HG03432 (cell line): ENCODE results near the gene VPS33B.

ENCODE experiments used
- ATAC-seq: cut with Tn5 transposase; IDR thresholded peaks from one replicate; pipeline ENCODE4 v1.9.1; 2021; ENCODE audit warnings: mild to moderate bottlenecking, moderate library complexity; ENCODE audit not compliant: unreplicated experiment

VPS33B gene

DNA sequence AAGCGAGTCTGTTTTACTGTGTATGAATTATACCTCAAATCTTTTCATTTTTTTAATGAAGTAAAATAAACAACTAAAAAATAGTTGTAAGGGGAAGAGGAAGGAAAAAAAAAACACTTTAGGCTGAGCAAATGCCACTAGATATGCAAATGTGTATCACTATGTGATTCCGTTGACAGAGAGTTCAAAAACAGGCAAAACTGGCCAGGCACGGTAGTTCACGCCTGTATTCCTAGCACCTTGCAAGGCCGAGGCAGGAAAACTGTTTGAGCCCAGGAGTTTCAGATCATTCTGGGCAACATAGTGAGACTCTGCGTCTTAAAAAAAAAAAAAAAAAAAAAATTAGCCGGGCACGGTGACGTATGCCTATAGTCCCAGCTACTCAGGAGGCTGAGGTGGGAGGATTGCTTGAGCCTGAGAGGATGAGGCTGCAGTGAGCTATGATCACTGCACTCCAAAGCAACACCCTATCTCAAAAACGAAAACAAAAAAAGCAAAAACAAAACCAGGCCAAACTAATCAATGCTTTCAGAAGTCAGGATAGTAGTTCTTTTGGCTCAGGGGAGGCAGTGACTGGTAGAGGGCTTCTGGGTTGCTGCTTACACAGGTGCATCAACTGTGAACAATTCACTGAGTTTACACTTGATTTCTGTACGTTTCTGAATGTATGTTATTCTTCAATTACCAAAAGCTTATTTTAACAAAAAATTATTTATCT, 35.4 kb downstream of the VPS33B start:
- ATAC-seq, result peak; percentile 62

DNA sequence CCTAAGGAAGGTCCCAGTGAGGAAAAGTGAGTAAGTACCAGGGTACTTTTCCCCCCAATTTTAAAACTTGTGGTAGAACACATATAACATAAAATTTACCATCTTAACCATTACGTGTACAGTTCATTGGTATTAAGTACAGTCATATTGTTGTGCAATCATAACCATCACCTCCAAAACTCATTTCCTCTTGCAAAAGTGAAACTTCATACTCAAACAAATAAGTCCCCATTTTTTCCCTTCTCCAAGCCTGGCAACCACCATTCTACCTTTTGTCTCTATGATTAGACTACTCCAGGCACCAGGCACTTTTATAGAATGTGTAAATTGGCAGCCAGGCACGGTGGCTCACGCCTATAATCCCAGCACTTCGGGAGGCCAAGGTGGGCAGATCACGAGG, 40.3 kb downstream of the VPS33B start:
- ATAC-seq, result peak; percentile 58

DNA sequence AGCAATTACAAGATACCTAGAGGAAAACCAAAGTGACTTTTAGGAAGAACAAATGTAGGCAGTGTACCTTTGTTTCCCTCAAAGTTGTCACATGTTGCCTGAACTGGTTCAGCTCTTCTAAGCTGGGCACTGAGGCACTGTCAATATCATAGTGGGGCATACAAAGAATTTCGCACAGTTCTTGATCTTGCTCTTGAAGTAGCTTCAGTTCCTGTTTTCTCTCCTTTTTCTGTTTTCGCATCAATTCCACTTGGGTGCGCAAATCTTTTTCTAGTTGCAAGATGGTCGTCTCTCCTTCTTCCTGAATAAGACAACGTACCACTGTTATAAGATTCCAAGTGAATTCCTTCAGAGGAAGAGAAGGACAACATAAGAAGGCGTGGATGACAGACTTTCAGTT, 40.7 kb downstream of the VPS33B start:
- ATAC-seq, result peak; percentile 89

DNA sequence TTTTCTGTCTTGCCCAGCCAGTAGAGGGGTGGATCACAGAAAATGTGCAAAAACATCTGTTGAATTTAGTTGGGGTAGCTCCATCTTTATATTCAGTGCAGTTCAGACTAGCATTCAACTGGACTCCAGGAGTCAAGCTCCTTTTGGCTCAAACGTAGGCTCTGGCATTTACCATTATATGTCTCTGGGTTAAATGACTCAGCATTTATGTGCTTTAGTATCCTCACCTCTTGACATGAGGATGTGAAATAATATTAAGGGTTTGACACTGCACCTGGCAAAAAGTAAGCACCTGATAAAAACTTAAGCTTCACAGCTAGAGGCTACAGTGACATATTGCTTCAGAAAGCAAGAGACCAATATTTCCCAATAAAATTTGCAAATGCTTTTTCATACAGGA, 42.8 kb downstream of the VPS33B start:
- no peak for ATAC-seq

DNA sequence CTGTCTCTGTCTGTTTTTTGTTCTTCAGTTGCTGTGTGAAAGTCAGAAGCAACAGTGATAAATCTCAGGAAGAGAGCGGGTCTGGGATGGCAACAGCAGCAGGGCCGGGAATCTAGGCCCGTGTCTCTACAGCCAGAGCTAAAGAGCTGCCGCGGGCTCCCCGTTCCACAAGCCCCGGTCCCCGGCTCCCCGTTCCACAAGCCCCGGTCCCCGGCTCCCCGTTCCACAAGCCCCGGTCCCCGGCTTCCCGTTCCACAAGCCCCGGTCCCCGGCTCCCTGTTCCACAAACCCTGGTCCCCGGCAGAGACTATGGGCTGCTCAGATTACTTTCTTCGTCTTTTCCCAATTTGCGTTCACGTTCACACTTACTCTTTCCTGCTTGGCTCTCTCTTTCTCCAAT, 48.2 kb downstream of the VPS33B start:
- no peak for ATAC-seq

GRCh38 chr15:90972133-90972532, 50.3 kb downstream of the VPS33B start:
- ATAC-seq, result no peak

DNA sequence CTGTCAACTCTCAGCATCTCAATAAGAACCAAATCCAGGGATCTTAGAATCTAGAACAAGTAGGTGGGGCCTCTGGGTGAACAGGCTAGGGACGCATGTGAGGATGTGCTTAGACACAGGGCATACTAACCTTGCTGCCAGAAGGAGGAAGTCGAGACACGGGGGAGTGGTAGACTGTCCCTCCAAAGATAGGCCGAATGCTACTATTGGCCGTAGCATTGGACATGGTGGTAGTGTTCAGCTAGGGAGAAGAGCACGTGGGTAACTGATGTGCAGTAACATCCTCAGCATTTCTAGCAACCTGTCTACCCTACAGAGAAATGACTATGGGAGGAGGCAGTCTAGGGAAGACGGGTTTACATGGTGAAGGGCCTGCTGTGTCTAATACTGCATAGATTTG, 52.1 kb downstream of the VPS33B start:
- no peak for ATAC-seq

DNA sequence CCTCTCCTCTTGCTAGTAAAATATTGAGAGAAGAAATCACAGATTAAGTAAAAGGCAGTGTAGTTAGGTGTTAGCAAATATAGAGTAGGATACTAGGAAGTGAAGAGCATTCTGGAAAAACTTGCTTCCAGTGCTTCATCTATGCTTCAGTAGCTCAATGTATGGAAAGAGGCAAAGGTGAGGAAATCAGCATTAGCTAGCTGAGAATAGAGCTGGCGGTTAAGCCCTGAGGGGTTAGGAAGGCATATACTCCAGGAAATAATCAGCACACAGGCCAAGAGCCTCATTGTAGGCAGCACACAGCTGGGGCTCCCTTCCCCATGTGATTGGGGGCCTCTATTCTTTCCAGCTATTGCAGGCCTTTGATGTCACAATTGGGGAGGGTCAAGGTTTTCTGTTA, 54.0 kb downstream of the VPS33B start:
- no peak for ATAC-seq

DNA sequence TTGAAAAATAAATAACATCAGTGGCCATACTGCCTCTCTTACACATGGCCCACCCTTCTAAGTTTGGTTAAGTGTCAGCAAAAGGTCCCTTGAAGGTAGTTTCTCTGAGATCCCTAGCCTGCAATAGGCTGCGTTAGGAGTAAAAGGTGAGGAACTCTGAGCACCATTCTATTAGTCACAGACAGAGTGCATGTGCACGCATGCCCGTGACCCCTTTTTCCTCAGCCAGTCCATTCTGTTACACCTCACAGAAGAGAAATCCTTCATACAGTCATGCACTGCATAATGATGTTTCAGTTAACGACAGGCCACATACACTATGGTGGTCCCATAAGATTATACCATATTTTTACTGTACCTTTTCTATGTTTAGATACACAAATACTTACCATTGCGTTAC, 55.2 kb downstream of the VPS33B start:
- no peak for ATAC-seq

DNA sequence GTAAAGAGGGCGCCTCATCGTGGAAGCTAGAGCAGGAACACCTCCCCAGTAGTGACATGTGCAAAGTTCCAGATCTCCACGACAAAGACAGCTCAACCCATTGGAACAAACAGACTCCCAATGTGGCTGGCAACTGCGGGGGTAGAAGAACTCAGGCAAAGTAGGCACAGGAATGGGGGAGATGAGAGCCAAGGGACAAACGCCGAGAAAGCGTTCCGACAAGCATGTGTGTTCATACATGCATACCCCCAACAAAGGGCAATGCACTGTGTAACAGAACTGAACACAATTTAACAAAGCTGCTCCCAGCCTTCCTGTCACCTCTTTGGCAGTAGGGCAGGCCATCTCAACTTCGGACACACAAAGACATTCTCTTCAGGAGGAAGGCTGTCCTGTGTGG, 56.1 kb downstream of the VPS33B start:
- ATAC-seq, result no peak

DNA sequence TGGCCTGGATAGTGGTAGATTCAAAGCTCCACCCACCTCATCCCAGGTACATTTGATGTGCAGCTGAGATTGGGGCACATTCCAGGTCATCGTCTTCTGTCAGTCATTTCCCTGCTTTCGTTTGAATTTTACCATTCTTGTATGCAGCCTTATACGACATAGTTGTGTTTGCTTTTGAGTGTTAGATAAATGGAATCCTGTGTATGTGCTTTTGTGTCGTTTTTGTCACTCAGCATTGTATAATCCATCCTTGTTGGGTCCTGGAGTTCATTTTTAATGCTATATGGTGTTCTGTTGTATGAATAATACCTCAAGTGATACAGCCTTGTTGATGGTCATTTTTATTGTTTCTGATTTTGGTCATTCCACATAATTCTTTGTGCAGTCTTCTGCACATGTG, 60.4 kb downstream of the VPS33B start:
- no peak for ATAC-seq

GRCh38 chr15:90960298-90961091, 61.9 kb downstream of the VPS33B start:
- ATAC-seq, result no peak

DNA sequence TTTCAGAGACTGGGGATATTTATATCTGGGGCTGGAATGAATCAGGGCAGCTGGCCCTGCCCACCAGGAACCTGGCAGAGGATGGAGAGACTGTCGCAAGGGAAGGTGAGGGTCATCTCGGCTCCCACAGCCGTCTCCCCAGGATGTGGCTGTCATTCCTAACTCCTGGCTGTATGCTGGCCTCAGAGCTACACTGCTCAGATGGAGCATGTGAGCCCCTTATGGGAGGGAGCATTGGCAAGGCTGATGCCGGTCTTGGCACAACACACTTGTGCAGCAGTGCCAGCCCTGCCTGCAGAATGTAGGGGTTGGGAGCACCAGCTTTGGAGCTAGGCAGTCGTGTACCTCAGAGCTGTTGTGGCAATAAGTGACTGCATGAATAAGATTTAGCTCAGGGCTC, 62.5 kb downstream of the VPS33B start:
- ATAC-seq, result no peak

GRCh38 chr15:90959028-90959595, 63.3 kb downstream of the VPS33B start:
- ATAC-seq, result no peak

DNA sequence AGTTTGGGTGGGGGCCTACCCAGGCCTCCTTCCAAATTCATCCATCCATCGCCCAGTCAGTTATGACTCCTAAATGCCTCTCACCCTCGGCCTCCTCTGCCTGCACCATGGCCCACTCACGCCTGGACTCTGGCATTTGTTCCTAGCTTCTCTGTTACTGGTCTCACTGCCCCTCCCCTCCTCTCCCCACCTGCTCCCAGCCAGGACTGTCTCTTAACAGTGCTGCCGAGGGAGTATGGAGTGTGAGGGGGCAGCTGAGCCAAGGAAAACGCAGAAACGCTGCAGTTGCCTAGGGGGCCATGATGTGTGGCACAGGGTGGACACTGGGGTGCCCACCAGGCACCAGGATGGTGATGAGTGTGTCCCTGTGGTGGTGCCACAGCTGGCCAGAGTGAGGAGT, 64.6 kb downstream of the VPS33B start:
- ATAC-seq, result no peak

DNA sequence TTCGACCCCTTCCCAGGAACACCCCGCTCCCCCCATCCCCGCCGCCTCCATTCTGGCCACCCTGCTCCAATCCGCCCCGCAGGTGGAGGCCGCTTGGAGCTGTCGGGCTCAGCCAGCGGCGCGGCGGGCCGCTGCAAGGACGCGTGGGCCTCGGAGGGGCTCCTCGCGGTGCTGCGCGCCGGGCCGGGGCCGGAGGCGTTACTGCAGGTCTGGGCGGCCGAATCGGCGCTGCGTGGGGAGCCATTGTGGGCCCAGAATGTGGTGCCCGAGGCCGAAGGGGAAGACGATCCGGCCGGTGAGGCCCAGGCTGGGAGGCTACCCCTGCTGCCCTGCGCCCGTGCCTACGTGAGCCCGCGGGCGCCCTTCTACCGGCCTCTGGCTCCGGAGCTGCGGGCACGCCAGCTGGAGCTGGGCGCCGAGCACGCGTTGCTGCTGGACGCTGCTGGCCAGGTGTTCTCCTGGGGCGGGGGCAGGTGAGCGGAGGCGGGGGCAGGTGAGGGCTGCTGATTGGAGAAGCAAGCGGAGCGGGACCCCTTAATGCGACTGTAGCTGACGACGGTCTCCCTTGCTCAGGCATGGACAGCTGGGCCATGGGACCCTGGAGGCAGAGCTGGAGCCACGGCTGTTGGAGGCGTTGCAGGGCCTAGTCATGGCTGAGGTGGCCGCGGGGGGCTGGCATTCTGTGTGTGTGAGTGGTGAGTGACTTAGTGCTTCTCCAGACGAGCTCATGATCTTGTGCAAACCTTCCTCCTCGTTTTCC, 65.2 kb downstream of the VPS33B start:
- no peak for ATAC-seq

DNA sequence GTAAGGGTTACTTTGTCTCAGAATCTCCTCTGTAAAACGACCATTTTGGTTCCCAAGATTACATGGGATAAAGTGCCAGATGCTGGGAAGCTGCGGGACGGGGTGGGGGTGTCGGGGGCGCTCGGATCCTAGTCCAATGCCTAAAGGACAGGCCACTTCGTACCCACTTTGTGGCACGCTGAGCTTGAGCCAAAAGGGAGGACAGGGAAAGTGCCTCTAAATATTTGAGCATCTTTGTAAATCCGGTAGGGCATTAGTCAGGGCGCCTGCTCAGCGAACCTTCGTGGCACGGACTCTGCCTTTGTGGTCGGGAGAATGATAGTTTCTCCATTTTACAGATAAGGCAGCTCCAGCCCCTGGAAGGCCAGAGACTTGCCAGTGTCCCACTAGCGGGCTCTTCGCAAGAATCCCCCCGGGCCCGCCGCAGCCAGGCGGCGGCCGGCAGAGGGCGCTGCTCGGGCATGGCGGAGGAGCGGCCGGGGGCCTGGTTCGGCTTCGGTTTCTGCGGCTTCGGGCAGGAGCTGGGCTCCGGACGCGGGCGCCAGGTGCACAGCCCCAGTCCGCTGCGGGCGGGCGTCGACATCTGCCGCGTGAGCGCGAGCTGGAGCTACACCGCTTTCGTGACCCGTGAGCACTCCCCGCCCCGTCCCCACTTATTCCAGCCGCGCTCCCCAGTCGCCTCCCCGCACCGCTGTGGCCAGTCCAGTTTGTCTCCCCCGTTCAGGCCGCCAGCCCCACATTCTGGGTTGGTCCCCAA, 65.9 kb downstream of the VPS33B start:
- no peak for ATAC-seq

DNA sequence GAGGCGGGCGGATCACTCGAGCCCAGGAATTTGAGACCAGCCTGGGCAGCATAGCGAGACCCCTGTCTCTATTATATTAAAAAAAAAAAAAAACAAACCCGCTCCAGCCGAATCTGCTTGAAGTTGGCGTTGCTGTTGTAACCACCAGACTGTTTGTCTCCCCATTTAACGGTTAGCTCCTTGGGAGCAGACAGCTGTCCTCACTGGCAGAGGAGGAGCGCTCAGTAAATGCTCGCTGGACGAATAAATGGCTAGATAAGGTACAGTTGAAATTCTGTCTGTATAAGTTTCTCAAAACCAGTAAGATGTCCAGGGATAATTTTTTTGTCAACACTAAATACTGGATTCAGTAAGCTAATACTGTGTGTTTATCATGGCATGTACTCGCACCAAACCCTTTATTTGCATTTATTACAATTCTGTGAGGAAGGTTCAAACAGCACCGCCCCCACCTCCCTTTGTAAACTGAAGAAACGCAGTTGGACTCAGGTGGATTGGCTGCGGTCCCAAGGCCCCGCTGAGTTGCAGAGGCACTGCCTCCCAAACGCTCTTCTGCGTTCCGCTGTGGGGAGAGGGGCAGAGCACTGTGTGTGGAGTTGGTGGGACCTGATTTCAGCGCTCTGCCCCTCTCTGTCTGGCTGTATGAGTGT, 66.6 kb downstream of the VPS33B start:
- no peak for ATAC-seq

DNA sequence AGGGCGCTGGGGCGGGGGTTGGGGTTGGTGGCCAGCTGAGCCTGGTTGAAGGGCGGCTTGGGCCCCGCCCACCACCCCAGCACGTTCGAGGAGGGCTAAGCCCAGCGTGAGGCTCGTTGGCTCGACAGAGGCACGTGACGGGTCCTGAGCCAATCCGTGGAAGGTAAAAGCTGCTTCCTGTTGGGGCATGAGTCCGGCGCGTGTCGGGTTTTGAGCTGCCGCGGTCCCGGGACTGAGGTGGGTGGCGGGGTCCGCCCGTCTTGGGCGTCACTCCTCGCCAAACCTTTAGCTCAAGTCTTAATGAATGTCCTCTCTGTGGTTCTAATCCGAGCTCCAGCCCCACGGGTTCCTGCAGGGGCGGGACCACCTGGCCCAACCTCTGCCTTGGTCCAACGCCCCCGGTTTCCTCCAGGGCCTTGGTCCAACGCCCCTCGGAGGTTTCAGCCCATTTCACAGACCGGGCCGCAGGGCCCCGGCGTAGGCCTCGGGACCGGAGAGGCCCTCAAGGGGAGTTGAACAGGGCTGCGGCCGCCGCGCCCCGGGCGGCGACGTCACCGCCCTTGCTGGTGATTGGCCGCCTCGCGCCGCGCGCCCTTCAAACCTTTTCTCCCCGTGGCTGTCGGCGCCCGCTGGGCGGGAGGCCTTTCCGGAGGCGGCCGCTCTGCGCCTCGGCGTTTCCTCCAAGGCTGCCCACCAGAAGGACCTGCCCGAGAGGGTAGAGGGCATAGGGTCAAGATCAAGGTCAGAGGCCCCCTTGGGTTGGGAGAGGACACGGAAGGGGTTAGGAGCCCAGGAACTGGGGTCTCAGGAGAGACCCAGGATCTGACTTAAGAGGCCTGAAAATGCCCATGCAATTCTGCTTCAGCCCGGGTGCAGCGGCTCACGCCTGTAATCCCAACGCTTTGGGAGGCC, 67.4 kb downstream of the VPS33B start, which contains the start of gene RCCD1:
Gene RCCD1, plus strand, starts transcription at position 173 of the 912 bp plus-strand sequence. CDS start 1,851 bp downstream, outside the sequence.
- ATAC-seq, result peak; percentile 95
